ENCODE results near the gene IVD.

IVD gene

DNA sequence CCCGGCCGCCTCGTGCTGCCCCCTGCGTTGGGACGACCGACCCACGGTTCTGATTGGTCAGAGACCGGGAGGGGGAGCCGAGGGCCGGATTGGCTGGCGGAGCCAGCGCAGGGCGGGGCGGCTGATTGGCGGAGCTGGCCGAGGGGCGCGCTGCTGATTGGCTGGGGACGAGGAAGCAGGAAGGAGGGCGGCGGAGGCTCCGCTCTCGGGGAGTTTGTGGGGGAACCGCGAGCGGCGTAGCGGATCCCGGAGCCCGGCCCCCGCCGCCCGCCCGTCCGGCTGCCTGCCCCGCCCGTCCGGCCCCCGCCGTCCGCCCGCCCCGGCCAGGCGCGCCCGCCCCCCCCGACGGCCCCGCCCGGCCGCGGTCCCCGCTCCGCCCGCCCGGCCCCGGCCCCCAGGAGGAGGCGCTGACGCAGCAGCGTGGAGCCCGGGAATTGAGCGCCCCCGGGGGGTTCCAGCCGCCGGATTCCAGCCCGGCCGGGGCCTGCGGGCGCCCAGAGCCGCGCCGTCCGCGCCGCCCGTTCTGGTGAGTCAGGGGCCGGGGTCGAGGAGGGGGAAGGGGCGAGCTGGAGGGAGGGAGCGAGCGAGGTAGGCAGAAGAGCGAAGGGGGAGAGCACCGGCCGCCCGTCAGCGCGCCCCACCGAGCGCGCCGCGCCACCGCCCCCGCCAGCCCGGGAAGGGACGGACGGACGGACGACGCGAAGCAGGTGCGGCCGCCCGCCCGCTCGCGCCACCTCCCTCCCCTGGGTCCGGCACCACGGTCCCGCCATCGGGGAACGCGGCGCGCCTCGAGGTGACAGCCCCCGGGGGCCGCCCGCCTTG is 35.4 kb downstream of the IVD start, which contains the start of gene BAHD1:
Gene BAHD1 (plus strand): TSS at position 211 of the 822 bp plus-strand sequence. CDS start 17,512 bp downstream, outside the sequence.
- peak; percentile 96 for DNase-seq

DNA sequence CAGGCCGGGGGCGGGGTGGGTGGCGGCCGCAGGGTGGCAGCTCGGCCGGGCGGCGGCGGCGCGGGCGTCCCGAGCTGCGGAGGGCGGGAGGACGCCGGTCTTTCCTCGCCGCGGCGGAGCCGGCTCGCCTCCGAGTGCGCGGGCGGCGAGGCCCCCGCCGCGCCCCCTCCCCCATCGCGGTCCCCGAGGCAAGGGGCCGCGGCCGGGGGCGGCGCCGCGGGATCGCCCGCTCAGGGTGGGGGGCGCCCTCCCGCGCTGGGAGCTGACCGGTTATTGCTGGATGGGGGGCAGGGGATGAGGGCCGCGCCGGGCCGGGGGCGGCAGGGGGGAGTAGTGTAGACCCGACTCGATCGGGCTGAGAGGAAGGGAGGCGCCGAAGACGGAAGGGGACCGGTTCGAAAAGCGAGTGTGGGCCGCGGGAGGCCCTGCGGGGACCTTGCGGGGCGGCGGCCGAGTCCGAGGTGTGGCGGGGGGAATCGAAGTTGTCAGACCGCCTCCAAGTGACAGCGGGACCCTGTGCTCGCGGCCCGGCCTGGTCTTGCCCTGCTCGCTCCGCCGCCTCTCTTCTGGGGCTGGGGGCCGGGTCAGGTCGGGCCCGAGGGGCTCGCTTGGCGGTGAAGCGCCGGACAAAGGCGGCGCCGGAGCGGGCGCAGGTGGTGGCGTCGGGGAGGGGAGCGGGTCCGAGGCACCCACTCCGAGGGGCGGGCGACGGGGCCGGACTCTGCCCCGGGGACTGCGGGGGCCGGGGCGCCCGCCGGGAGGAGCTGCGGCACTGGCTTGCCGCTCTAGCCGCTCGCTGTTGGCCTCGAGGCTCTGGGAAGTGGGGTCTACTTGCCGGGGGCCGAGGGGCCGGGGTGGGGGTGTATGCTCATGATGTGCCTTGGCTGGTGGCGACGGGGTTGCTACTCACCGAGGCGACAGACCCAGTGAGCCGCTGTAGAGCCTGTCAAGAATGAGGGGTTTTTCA is 36.3 kb downstream of the IVD start:
- peak; percentile 22 for DNase-seq

DNA sequence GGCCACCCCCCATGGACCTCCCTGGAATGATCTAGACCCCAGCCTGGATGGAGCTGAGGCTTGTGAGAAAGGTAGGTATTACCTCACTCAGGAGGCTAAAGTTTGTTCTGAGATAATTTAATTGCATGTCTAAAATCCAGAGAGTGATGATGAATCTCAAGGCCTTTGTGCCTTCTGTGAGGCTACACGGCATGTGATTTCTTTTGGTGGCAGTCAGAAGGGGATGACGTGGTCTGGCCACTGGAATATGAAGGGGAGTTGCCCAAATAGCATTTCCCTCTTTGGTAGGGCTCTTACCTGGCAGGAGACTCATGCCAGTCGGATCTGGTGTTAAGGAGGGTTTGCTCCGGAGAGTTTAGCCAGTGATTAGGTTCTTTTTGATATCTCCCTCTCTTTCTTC is 37.7 kb downstream of the IVD start:
- no peak for DNase-seq

DNA sequence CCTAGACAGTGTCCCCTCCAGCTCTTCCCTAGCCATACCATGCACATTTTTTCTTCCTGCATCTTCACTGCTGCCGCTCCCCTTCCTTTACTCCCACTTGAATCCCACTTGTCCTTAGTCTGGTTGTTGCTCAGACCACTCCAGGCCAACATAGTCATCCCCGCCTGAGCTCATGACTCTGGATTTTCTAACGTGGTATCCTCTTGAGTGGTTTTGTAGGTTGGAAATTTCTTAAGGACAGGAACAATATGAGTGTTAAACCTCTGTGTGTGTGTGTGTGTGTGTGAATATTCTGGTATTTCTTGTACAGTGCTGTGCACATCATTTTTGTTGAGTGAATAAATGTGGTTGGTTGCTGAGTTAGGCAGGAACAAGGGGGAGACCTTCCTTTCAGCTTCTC is 38.3 kb downstream of the IVD start:
- DNase-seq: no peak

DNA sequence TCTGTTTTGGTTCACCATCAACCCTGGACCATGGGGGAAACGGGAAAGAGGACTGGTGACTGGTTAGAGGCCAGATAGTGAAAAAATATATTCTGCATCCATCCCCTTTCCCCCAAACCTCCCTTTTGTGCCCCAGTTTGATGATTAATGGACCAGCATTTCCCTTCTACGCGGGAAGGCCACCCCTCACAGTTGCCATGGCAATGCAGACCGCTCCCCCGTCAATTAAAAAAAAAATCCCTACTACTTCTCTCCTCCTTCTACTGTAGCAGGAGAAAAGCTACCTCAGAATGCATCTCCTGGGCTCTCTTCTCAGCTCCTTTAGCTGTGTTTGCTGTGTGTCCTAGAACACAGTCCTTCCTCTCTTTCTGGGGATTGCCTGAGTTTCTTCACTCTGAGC is 39.1 kb downstream of the IVD start:
- DNase-seq: no peak

DNA sequence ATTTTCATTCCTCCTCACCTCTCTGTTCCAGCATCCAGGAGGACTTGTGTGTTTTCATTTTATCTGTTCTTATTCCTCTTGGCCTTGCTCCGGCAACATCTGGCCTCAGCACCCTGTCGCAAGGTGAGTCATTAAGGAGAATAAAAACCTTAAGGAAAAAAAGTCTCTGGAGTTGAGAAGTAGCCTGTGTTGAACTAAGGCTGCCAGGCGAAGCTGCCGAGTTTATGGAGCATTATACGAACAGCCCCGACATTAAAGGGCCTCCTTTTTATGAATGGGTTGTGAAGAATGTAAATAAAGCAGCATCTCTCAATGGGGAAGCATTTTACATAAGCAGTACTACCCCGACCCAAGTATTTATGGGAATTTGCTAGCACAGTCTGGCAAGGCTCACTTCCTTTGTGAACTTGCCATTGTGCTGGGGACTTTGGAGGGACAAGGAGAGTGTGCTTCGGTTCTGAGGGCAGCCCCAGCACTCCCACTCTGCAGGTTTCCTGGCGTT is 39.9 kb downstream of the IVD start:
- DNase-seq: no peak

DNA sequence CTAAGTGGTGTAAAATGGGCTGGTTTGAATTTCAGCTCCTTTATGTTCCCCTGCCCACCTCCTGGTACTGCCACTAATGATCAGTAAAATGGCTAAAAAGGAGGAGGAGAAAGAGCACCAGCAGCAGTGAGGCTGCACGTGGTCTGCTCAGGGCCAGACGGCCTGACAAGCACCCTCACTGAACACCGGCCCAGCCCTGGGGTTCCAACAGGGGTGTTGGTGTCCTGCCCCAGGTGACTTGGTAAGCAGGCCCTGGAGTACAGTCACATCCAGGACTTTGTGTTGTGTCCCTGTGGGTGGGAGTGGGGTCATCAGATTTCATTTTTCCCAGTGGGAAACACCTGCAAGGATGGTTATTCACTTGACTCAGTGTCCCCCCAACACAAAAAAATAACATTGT is 40.5 kb downstream of the IVD start:
- no peak for DNase-seq

DNA sequence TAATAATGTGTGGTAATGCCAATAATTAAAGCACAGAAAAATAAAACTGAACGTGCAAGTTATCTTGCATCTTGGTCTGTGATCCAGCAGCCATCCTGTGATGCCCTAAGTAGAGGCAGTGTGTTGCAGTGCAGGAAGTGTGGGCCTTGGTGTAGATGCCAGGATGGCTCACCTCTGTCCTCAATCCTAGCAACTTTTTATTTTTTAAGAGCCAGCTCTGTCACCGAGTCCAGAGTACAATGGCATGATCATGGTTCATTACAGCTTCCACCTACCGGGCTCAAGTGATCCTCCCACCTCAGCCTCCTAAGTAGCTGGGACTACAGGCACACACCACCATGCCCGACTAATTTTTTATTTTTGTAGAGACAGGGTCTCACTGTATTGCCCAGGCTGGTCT is 42.8 kb downstream of the IVD start:
- no peak for DNase-seq

DNA sequence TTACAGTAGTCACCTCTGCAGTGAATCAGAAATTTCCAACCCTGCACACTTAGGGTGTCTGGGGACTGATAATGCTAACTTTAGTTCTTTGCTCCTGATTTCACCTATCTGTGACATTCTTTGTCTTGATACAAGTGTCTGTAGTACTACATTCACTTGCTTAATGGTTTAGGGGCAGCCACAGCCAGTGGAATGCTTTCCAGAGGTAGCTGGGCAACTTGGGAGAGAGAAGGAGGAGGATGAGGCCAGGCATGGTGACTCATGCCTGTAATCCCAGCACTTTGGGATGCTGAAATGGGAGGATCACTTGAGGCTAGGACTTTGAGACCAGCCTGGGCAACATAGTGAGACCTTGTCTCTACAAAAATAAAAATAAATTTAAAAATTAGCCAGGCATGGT is 43.7 kb downstream of the IVD start:
- no peak for DNase-seq

DNA sequence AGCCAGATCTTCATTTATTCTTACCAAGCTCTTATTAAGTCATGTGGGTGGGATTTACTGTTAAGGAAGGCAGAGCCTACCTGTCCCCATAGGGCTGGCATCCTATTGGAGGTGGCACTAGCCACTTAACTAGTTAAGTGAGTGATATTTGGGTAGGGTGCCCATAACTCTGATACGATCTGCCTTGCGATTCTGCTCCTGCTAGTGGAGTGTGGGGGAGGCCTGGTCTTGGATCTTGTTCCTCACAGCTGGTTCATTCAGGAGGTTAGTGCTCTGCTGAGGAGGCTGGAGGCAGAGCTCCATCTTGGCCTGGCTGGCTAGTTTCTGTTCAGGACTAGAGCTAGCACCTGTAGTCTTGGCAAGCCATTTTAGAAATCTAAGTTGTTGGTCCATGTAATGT is 44.5 kb downstream of the IVD start:
- no peak for DNase-seq

DNA sequence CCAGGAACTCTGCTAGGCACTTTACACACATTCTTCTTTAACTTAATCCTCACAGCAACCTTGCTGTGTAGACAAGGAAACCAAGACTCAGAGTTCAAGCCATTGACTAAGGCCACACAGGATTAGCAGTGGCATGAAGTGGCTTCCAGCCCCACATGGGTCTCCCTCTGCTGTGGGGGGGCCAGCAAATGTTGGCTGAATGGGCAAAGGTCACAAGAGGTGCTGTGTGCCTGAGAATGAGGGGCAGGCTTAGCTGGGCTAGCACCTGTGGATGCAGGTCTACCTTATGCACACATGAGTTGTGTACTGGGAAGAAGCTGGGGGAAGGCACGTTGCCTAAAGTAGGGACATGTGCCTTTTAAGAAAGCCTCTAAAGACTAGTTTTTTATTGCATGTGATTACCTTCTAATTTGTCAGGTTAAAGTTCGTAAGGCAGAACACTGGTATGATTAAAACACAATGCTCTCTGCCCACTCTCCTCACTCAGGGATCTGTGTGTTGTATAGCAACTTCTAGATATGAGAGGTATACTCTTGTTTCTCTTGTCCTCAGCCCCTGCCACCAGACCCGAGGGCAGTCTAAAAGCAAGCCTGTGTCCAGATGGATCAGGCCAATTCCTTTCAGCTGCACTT is 46.0 kb downstream of the IVD start:
- no peak for DNase-seq

DNA sequence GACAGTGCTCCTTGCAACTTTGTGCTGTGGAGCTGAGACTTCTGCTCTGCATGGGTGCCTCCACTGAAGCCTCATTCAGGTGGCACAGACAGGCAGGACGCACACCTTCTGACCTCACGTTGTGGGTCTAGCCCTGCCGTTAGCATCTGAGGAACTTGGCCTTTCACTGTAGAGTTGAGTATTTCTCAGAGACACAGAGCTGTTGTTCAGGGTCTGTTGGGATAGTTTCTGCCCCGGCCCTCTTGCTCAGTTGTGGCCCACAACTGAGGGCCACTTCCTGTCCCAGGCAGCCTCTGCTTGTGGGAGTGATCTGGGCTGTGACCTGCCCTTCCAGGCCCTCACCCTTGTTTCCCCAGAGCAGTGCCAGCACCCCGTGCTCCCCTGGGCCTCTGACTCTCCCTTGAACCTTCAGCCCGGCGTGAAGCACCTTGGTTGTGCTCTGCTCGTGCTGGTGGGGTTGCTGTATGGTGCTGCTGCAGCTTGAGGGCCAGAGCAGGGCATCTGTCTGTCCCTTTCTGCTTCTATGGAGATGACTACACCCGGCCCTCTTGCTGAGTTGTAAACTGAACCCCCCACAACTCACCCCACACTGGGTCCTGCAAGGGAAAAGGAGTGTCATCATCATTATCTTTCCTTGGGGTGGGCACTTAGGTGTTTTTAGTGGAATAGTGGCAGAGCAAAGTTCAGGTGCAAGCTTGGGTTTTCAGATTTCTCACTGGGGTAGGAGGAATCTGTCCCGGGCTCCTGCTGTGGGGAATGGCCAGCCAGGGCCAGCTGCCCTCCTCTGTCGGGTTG is 46.9 kb downstream of the IVD start:
- DNase-seq: no peak

DNA sequence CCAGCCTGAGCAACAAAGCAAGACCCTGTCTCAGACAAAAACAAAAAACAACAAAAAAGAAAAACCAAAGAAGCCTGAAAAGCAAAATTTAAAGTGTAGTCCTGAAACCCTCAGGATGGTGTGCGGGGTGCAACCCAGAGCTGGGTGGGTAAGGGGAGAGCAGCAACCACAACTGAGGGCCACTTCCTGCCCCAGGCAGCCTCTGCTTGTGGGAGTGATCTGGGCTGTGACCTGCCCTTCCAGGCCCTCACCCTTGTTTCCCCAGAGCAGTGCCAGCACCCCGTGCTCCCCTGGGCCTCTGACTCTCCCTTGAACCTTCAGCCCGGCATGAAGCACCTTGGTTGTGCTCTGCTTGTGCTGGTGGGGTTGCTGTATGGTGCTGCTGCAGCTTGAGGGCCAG is 48.3 kb downstream of the IVD start:
- DNase-seq: peak; percentile 41

DNA sequence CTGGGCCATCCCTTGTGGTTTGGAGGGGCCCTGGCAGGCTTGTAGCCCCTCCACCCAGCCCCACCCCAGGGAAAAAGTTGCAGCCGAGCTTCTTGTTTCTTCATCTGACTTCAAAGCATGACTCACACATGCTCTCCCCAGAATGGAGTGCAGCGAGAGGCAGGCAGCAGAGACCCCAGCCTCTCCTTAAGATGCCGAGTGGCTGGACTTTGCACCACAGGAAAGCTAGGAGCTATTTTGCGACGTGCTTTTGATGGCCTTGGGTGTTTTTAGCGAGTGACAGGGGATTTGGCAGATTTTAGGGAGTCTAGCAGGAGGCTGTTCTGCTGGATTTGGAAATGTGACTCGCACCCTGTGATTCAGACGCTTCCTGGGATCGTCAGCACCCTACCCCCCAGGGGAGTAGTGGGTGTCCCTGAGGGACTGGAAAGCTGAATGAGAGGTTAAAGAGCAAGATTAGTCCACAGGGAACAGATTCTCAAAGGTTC is 49.4 kb downstream of the IVD start:
- DNase-seq: no peak

DNA sequence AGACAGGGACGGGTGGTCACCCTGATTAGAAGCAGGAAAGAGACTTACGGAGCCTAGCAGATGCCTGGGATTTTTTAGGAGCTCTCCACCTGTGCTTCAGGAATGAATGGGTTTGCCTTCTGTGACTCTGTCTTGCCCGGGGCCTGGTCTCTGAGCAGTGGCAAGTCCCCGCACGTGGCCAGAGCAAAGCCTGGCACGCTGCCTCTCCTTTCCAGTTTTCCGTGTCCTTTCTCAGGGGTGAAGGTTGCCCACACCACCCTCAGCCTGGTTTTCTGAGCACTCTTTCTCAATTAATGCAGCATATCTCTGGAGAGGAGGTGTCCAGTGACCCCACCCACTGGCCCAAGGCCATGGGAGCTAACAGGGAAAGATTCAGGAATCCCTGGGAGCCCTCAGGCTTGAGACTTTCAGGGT is 50.7 kb downstream of the IVD start:
- DNase-seq: no peak

DNA sequence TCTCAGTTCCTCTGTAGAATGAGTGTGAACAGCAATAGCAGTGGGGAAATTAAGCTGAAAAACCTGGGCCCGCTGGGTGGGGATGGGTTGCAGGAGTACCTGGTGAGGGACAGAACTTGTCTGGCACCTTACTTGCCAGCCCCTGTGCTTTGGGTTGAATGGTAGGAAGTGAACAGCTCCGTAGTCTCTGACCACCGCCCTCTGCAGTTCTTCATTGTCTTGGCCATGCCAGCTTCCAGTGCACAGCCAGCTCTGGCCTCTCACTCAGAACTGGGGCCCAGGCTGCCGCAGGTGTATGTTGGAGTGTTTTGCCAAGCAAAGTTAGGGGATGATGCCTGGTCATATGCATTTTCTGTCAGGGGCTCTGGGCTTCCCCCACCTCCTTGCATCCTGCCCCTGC is 51.1 kb downstream of the IVD start:
- DNase-seq: no peak

DNA sequence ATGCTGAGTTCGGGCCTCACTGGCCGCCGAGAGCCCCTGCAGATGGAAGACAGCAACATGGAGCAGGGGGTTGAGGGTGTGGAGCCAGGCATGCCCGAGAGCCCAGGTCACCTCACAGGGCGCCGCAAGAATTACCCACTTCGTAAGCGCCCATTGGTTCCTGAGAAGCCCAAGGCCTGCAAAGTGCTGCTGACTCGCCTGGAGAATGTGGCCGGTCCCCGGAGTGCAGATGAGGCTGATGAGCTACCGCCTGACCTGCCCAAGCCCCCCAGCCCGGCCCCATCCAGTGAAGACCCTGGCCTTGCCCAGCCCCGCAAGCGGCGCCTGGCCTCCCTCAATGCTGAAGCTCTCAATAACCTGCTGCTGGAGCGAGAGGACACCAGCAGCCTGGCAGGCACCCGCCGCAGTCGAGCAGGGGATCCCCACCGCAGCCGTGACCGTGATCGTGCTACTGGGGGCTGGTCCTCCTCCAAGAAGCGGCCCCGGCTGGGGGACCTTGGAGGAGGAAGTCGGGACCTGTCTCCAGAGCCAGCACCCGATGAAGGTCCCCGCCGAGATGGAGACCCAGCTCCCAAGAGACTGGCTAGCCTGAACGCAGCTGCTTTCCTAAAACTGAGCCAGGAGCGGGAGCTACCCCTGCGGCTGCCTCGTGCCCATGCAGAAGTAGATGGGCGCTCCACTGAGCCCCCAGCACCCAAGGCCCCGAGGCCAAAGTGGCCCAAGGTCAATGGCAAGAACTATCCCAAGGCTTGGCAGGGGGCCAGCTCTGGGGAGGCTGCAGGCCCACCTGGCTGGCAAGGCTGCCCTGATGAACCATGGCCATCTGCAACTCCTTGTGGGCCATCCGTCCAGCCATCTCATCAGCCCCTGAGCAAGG is 53.1 kb downstream of the IVD start:
- DNase-seq: no peak

DNA sequence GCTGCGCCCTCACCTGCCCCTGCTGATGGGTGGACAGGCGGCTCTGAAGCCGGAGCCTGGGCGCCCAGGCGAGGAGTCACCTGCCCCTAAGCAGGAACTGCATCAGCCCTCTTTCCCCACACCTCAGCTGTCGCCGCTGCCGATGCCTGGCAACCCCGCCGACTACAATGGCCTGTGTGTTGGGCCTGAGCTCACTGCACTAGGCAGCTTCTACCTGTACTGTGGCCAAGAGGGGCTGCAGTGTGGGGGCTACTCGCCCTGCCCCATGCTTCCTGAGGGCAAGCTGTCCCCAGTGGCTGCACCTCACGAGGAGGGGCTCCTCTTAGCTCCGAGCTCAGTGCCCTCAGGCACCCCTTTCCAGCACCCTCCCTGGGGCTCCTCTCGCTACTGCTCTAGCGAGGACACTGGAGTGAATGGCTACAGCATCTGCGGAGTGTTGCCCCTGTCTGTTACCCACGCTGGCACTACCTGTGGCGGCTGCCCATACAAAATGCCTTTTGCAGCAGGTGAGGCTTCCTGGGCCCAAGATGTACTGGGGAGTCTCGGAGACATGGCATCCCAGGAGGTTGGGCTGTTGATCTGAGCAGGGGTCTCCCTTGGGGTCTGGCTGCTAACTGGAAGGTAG is 53.9 kb downstream of the IVD start:
- DNase-seq: no peak

DNA sequence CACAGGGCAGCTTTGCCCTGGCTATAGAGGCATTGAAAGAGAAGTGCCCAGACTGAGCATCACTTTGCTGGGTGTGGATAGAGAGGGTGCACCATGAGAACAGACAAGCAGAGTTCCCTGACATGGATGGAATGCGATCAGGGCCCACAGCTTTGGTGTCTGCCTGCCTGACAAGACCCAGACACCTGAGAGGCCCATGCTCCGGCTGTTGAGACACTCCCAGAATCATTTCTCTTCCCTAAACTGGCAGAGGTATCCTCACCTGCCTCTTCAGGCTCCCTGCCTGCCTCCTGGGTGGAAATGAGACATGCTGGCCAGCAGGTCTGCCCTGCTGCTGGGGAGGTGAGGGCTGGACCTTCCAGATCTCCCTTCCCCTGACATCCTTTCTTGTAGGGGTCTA is 54.8 kb downstream of the IVD start:
- no peak for DNase-seq

DNA sequence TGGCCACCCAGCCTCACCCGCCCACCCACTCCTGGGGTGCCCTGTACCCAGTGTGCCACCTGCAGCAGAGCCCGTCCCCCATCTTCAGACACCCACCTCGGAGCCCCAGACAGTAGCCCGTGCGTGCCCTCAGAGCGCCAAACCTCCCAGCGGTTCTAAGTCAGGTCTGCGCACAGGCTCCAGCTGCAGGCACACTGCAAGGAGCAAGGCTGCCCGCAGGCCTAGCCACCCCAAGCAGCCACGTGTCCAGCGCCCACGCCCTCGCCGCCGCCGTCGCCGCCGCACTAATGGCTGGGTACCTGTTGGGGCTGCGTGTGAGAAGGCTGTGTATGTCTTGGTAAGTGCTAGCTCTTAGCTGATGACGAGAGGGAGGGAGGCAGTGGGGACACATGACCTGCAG is 56.4 kb downstream of the IVD start:
- DNase-seq: no peak

DNA sequence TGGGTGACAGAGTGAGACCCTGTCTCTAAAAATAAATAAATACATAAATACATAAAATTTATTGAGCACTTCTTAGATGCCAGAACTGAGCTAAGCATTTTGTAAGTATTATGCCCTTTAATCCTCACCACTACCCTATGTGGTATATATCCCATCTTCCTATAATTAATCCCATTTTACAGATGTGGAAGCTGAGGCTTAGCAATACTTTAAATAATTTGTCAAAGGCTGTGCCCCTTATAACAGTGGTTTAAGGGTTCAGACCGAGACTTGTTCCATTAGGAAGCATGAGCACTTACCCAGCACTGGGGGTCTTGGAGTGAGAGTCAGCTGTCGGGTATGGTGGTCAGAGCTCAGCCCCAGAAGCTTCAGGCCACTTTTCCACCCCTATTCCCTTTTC is 57.7 kb downstream of the IVD start:
- DNase-seq: no peak
